Nephron progenitor cell (in vitro differentiated cells): ENCODE results near the gene ANKS1B.
"Not testable (repeated sequence)": the region's sequence is repeated elsewhere in the genome, so short reads cannot be mapped to it uniquely, and the experiment has no call there.

Source experiments
- DNase-seq: peaks from one replicate; pipeline ENCODE4 v3.0.0; 2021
- H3K27ac Mint-ChIP-seq: 2 replicates; pipeline ENCODE4 v1.8.0; 2021; ENCODE audit warnings: mild to moderate bottlenecking, moderate library complexity, mixed read lengths
- H3K27me3 Mint-ChIP-seq: 2 replicates; pipeline ENCODE4 v1.8.0; 2021; ENCODE audit warnings: mild to moderate bottlenecking, low read depth, mixed read lengths; ENCODE audit not compliant: poor library complexity
- H3K36me3 Mint-ChIP-seq: 2 replicates; pipeline ENCODE4 v1.8.0; 2021; ENCODE audit warnings: low read depth, mixed read lengths
- H3K4me1 Mint-ChIP-seq: 2 replicates; pipeline ENCODE4 v1.8.0; 2021; ENCODE audit warnings: mixed read lengths
- H3K4me3 Mint-ChIP-seq: 2 replicates; pipeline ENCODE4 v1.8.0; 2021; ENCODE audit warnings: mild to moderate bottlenecking, moderate library complexity, mixed read lengths
- H3K9me3 Mint-ChIP-seq: 2 replicates; pipeline ENCODE4 v1.8.0; 2021; ENCODE audit warnings: mild to moderate bottlenecking, moderate library complexity, mixed read lengths
- CTCF ChIP-seq: fragments of 200-600 bp; sonication (generic); IDR thresholded peaks from 2 replicates; pipeline ENCODE4 v1.5.0; 2021; ENCODE audit warnings: antibody characterized with exemption

The ANKS1B gene

GRCh38 chr12:99810718-99811593 lies 173.8 kb downstream of the ANKS1B start:
- Mint-ChIP-seq H3K9me3 (no peaks in the 10 kb centered on the region), H3K36me3 (no peaks in the 10 kb centered on the region), H3K4me1 (no peaks in the 10 kb centered on the region), H3K4me3 (no peak overlapping the region), H3K27ac (no peak overlapping the region), H3K27me3 (no peaks in the 10 kb centered on the region)
- no peak for TF ChIP-seq CTCF
- DNase-seq, result no peak

GRCh38 chr12:99809909-99810308 lies 174.8 kb downstream of the ANKS1B start:
- Mint-ChIP-seq H3K4me3 (no peak overlapping the region), H3K9me3 (no peaks in the 10 kb centered on the region), H3K27me3 (no peaks in the 10 kb centered on the region), H3K36me3 (no peaks in the 10 kb centered on the region), H3K4me1 (no peaks in the 10 kb centered on the region), H3K27ac (no peak overlapping the region)
- DNase-seq, result no peak
- TF ChIP-seq CTCF, result no peak

GRCh38 chr12:99806304-99806703 lies 178.4 kb downstream of the ANKS1B start:
- Mint-ChIP-seq H3K4me3 (no peak overlapping the region), H3K27me3 (no peaks in the 10 kb centered on the region), H3K4me1 (no peaks in the 10 kb centered on the region), H3K36me3 (no peaks in the 10 kb centered on the region), H3K9me3 (no peaks in the 10 kb centered on the region), H3K27ac (no peak overlapping the region)
- no peak for DNase-seq
- TF ChIP-seq CTCF, result no peak

- DNase-seq, result no peak
- Mint-ChIP-seq H3K4me1 (no peaks in the 10 kb centered on the region), H3K4me3 (no peak overlapping the region), H3K9me3 (no peaks in the 10 kb centered on the region), H3K27ac (no peak overlapping the region), H3K27me3 (no peaks in the 10 kb centered on the region), H3K36me3 (no peaks in the 10 kb centered on the region)
- TF ChIP-seq CTCF, result no peak
Observed at GRCh38 chr12:99804715-99805114, 180.0 kb downstream of the ANKS1B start.

DNA sequence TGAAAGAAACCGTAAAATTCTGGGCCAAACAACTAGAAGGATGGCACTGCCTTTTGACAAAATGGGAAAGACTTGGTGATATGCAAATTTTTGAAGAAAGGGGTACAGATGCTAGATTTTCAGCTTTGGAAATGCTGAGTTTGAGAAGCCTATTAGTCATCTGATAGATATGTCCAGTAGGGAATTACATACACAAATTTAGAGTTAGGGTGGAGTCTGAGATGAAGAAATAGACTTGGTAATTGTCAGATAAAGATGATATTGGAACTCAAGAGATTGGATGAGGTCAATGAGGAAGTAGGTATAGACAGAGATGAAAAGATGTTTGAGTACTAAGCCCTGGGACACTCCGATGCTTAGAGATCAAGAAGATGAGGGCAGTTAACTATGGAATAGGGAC lies 184.1 kb downstream of the ANKS1B start:
- no peak overlapping the region for H3K4me3 Mint-ChIP-seq
- no peak overlapping the region for H3K27ac Mint-ChIP-seq
- no peaks in the 10 kb centered on the region for H3K27me3 Mint-ChIP-seq
- peaks cover 4% of the 10 kb centered on the region for H3K4me1 Mint-ChIP-seq
- no peaks in the 10 kb centered on the region for H3K9me3 Mint-ChIP-seq
- no peak for TF ChIP-seq CTCF
- H3K36me3 Mint-ChIP-seq, result no peaks in the 10 kb centered on the region
- no peak for DNase-seq

DNA sequence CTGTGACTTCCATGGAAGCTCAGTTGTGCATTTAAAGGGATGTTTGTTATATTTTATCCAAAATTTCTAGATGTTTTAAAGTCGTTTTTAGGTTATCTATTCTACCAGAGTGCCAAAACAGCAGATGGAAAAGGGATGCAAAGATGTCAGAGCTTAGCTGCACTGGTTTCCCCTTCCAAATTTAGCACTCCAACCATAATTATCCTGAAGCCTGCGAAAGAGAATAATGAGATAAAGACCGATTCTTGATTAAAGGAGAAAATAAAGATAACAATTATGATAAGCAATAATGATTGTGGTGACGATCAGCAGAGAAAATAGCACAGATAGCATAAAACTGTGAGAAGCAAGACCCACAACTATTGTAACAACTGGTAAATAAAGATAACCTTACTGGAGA lies 186.8 kb downstream of the ANKS1B start:
- not testable (repeated sequence) for H3K9me3 Mint-ChIP-seq, H3K27ac Mint-ChIP-seq, H3K4me1 Mint-ChIP-seq, H3K27me3 Mint-ChIP-seq, H3K36me3 Mint-ChIP-seq, H3K4me3 Mint-ChIP-seq, DNase-seq
